ENCODE data around the gene NEK7.

GRCh38 chr1:198346178-198346577, 189.4 kb downstream of the NEK7 start:
- no peak for TF ChIP-seq POLR2A (IDR thresholded peaks at IDR 0.05; ENCODE audit: low read length)
- no peak for TF ChIP-seq GATA1 (IDR thresholded peaks at IDR 0.05; ENCODE audit: low read depth, low read length)
